Natural killer cell treated with Interleukin-12 subunit alpha and Interleukin-12 subunit beta and Interleukin-15 and Interleukin-18, amount 100 ng/mL, for 72 hours (primary cell): ENCODE measurements around the gene RNF167. TPM values are rescaled to one million over a fixed set of nuclear protein-coding genes. Genes with fewer than 3 reads are reported as not detected.
A peak's percentile ranks its signal among the peaks of the same experiment; 100 is the strongest.

Experiments
- ATAC-seq, 2 donors: fragments of 150-1000 bp; cut with Tn5 transposase in 1 of 2; sonication (Bioruptor Pico), chemical (Tn5 transposase) in 1 of 2; 2 replicates each; pipeline ENCODE4 v1.10.0; 2021
- DNase-seq: peaks from one replicate; pipeline ENCODE4 v3.0.0; 2022; ENCODE audit warnings: low spot score
- H3K27ac Mint-ChIP-seq, 2 donors: 1 replicate in 1 of 2; 2 replicates in 1 of 2; pipeline ENCODE4 v1.8.0; 2022; ENCODE audit warnings: mixed read lengths in 2 of 2, mild to moderate bottlenecking in 1 of 2, moderate library complexity in 1 of 2
- H3K27me3 Mint-ChIP-seq, 2 donors: 1 replicate in 1 of 2; 2 replicates in 1 of 2; pipeline ENCODE4 v1.8.0; 2022; ENCODE audit warnings: mixed read lengths in 2 of 2
- H3K36me3 Mint-ChIP-seq: one replicate; pipeline ENCODE4 v1.8.0; 2022; ENCODE audit warnings: mixed read lengths
- H3K4me1 Mint-ChIP-seq, 2 donors: 1 replicate in 1 of 2; 2 replicates in 1 of 2; pipeline ENCODE4 v1.8.0; 2022; ENCODE audit warnings: low read depth in 2 of 2, mixed read lengths in 2 of 2, mild to moderate bottlenecking in 1 of 2
- H3K4me3 Mint-ChIP-seq: one replicate; pipeline ENCODE4 v1.8.0; 2022; ENCODE audit warnings: mixed read lengths
- H3K9me3 Mint-ChIP-seq: 2 replicates; pipeline ENCODE4 v1.8.0; 2022; ENCODE audit warnings: mixed read lengths
- total RNA-seq, 2 donors: library from RNA; stranded (reverse); gene quantifications; one replicate each; pipeline ENCODE4 v1.2.3, GENCODE V29; 2022

Gene RNF167
- 100 to 1,000 TPM; 144 to 150 TPM for total RNA-seq

DNA sequence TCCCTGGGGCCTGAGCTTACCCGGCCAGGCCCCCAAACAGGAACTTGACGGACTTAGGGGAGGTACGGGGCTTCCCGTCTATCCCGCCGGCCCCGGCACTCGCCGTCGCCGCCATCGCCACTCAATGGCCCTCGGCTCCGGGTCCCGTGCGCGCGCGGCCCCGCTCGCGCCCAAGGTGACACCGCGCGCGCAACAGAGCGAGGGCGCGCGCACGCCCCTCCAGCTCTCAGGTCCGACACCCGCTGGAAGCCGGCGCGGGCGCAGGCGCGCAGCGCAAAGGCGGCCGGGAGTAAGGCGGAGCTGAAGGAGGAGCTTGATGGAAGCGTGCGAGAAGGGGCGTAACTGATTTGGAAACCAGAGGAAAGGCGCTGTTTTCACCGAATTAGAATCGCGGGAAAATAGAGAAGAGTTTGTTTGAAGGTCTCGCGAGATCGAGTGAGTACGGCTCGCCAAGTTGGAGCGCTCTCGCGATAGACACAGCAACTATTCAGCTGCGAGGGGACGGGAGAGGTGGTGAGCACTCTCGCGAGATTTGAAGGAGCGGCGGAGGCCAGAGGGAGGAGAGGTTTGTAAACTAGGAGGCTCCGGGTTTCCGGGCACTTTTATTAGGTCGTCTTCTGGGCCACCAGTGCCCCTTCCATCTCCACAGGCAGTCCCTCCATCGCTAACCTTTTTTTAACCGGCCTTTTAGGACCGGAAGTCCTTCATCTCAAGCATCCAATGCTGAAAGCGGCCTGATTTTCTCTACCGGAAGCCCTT, at the start of gene RNF167, which contains the start of gene SLC25A11:
RNF167 (plus strand) TSS at position 473 of the 759 bp plus-strand sequence. CDS start 642 bp downstream, outside the sequence.
SLC25A11 (minus strand) TSS at position 251 of the 759 bp plus-strand sequence; CDS start at position 115, 136 bp downstream.
- peak within 1 kb of the TSS; percentile 95 to 96 for H3K27ac Mint-ChIP-seq
- H3K4me1 Mint-ChIP-seq, result peaks cover 62 to 70% of the 10 kb centered on the region in 2 donors

DNA sequence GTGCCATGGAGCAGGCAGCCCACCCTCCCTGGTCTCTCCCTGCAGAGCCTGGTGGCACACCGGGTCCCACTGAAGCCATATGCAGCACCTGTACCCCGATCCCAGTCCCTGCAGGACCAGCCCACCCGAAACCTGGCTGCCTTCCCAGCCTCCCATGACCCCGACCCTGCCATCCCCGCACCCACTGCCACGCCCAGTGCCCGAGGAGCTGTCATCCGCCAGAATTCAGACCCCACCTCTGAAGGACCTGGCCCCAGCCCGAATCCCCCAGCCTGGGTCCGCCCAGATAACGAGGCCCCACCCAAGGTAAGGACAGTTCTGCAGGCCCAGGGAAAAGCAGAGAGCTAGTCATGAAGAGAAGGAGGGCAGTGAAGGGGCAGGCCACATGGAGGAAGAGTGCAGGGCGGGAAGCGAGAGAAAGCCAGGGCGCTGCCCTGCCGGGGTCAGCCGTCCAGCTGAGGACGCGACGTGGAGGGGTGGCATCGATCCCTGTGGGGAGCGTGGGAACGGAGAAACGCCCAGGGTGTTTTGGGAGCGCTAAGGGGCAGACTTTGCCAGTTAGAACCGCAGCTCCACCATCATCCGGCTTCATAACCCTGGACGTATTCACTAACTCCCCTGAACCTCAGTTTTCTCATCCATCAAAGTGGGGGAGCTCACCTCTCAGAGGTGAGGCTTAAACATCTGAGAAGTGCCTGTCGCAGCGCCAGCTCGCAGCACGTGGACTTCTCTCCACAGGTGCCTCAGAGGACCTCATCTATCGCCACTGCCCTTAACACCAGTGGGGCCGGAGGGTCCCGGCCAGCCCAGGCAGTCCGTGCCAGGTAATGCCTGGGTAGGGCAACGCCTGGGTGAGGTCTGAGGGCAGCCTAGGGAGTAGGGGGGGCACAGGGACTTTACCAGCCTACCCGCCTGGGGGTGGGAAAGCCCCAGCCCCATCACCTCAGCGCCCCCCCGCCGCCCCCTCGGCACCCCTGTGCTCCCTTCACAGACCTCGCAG, 48.4 kb upstream of the RNF167 start:
- no peaks in the 10 kb centered on the region for H3K9me3 Mint-ChIP-seq
- H3K4me1 Mint-ChIP-seq, result peaks cover 0 to 4% of the 10 kb centered on the region in 2 donors
- DNase-seq (no peak), ATAC-seq (no peak)
- no peak overlapping the region for H3K27ac Mint-ChIP-seq
- H3K4me3 Mint-ChIP-seq, result no peak overlapping the region
- no peaks in the 10 kb centered on the region for H3K36me3 Mint-ChIP-seq
- no peaks in the 10 kb centered on the region for H3K27me3 Mint-ChIP-seq

More for the DNA sequence above, at the start of gene RNF167, which contains the start of gene SLC25A11:
- H3K36me3 Mint-ChIP-seq, result peaks cover 31% of the 10 kb centered on the region
- no peaks in the 10 kb centered on the region for H3K27me3 Mint-ChIP-seq
- H3K4me3 Mint-ChIP-seq, result peak within 1 kb of the TSS; percentile 100
- DNase-seq (peak; percentile 98), ATAC-seq (peak; percentile 91 to 94)
- H3K9me3 Mint-ChIP-seq, result no peaks in the 10 kb centered on the region

DNA sequence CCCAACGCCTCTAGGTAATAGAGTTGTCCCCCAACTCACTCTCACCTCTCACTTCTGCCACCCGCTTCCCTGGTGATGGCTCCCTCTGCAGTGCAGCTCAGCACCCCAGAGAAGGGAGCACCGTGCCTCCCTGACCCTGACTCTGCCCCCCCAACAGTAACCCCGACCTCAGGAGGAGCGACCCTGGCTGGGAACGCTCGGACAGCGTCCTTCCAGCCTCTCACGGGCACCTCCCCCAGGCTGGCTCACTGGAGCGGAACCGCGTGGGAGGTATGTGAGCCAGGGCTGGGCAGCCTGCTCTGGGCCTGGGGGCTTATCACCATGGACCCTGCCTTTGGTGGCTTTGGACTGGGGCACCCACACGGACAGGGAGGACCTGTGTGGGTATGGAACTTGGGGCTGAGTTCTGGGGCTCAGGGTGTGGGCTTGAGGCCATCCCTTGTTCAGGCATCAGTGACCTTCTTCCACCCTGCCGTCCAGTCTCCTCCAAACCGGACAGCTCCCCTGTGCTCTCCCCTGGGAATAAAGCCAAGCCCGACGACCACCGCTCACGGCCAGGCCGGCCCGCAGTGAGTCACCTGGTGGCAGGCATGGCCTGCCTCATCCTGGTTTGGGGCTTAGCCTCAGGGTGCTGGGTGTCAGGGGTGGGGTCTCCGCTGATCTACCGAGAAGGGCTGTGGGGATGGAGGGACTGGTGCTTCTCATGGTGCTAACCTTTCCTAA, 47.4 kb upstream of the RNF167 start:
- Mint-ChIP-seq H3K9me3 (no peaks in the 10 kb centered on the region), H3K4me3 (no peak overlapping the region), H3K4me1 (peaks cover 0 to 4% of the 10 kb centered on the region in 2 donors), H3K36me3 (no peaks in the 10 kb centered on the region), H3K27ac (no peak overlapping the region), H3K27me3 (no peaks in the 10 kb centered on the region)
- no peak for ATAC-seq
- DNase-seq, result no peak

DNA sequence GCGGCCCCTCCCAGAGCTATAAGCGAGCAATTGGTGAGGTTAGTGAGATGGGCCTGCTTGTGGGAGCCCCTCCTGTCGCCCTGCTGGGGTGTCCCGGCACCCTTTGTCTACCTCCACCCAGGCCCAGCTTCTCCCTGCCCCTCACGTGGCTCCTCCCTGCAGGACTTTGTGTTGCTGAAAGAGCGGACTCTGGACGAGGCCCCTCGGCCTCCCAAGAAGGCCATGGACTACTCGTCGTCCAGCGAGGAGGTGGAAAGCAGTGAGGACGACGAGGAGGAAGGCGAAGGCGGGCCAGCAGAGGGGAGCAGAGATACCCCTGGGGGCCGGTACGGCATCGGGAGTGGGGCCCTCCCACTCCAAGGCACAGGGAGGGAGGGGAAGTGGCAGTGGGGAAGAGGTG, 46.8 kb upstream of the RNF167 start:
- DNase-seq (peak; percentile 8), ATAC-seq (no peak)
- Mint-ChIP-seq H3K9me3 (no peaks in the 10 kb centered on the region), H3K36me3 (no peaks in the 10 kb centered on the region), H3K27ac (no peak overlapping the region), H3K27me3 (no peaks in the 10 kb centered on the region), H3K4me1 (peaks cover 0 to 4% of the 10 kb centered on the region in 2 donors), H3K4me3 (no peak overlapping the region)

GRCh38 chr17:4893721-4894560, 46.1 kb upstream of the RNF167 start:
- H3K27ac Mint-ChIP-seq, result no peak overlapping the region
- peak; percentile 51 for DNase-seq
- no peaks in the 10 kb centered on the region for H3K36me3 Mint-ChIP-seq
- ATAC-seq, result no peak
- no peaks in the 10 kb centered on the region for H3K27me3 Mint-ChIP-seq
- peaks cover 0 to 8% of the 10 kb centered on the region in 2 donors for H3K4me1 Mint-ChIP-seq
- H3K9me3 Mint-ChIP-seq, result no peaks in the 10 kb centered on the region
- no peak overlapping the region for H3K4me3 Mint-ChIP-seq

DNA sequence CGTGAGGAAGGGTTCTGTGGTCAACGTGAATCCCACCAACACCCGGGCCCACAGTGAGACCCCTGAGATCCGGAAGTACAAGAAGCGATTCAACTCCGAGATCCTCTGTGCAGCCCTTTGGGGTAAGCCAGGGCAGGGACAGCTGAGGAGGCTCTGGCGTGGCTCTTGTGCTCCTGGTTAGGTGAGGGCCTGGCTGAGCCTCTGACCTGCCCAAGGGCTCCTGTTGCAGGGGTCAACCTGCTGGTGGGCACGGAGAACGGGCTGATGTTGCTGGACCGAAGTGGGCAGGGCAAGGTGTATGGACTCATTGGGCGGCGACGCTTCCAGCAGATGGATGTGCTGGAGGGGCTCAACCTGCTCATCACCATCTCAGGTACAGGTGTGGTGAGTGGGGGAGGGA, 44.9 kb upstream of the RNF167 start:
- no peaks in the 10 kb centered on the region for H3K36me3 Mint-ChIP-seq
- H3K4me3 Mint-ChIP-seq, result no peak overlapping the region
- H3K4me1 Mint-ChIP-seq, result peaks cover 7 to 12% of the 10 kb centered on the region in 2 donors
- no peak for ATAC-seq
- no peaks in the 10 kb centered on the region for H3K27me3 Mint-ChIP-seq
- no peak for DNase-seq
- H3K27ac Mint-ChIP-seq, result no peak overlapping the region
- no peaks in the 10 kb centered on the region for H3K9me3 Mint-ChIP-seq

DNA sequence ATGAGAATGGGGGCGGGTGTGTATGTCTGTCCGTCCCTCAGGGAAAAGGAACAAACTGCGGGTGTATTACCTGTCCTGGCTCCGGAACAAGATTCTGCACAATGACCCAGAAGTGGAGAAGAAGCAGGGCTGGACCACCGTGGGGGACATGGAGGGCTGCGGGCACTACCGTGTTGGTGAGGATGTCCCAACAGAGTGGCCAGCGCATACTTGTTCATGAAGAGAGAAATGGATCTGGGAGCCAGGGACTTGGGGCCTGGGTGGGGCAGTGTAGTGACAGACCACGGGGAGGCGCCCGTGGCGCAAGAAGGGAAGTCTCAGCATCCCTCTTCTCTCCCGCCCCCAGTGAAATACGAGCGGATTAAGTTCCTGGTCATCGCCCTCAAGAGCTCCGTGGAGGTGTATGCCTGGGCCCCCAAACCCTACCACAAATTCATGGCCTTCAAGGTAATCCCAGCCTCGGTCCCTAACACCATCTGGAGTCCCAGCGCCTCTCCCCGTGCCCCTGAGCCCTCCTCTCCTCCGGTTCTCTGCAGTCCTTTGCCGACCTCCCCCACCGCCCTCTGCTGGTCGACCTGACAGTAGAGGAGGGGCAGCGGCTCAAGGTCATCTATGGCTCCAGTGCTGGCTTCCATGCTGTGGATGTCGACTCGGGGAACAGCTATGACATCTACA, 44.3 kb upstream of the RNF167 start:
- H3K4me1 Mint-ChIP-seq, result peaks cover 10 to 14% of the 10 kb centered on the region in 2 donors
- DNase-seq, result peak; percentile 23
- H3K36me3 Mint-ChIP-seq, result no peaks in the 10 kb centered on the region
- no peak for ATAC-seq
- H3K27ac Mint-ChIP-seq, result no peak overlapping the region
- H3K27me3 Mint-ChIP-seq, result no peaks in the 10 kb centered on the region
- no peaks in the 10 kb centered on the region for H3K9me3 Mint-ChIP-seq
- no peak overlapping the region for H3K4me3 Mint-ChIP-seq

DNA sequence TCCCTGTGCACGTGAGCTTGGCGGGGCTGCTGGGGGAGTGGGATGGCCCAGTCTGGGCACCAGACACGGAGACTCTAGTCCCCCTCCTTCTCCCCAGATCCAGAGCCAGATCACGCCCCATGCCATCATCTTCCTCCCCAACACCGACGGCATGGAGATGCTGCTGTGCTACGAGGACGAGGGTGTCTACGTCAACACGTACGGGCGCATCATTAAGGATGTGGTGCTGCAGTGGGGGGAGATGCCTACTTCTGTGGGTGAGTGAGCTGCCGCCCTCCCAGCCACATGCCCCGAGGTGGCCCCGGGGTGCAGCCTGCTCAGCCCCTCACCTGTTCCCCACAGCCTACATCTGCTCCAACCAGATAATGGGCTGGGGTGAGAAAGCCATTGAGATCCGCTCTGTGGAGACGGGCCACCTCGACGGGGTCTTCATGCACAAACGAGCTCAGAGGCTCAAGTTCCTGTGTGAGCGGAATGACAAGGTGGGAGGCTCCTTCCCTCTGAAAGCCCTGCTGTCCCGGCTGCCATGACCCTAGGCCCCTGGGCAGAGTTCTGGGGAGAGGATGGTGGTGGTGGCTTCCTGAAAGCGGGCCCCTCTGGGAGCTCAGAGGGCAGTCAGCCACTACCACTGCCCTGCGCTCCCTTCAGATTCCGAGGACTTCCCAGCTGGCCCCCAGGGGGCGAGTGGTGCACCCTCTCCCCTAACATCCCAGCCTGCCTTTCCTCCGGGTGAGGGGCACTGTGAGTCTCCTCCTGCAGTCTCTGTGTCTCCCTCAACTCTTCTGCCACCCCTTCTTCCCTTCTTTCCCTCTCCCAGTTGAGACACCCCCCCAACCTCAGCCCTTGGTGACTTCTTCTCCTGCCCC, 43.5 kb upstream of the RNF167 start:
- Mint-ChIP-seq H3K36me3 (no peaks in the 10 kb centered on the region), H3K9me3 (no peaks in the 10 kb centered on the region), H3K27ac (no peak overlapping the region), H3K27me3 (no peaks in the 10 kb centered on the region), H3K4me3 (no peak overlapping the region), H3K4me1 (peaks cover 11 to 19% of the 10 kb centered on the region in 2 donors)
- ATAC-seq (no peak), DNase-seq (peak; percentile 57)

GRCh38 chr17:4897198-4897687, 42.8 kb upstream of the RNF167 start:
- H3K27ac Mint-ChIP-seq, result no peak overlapping the region
- no peaks in the 10 kb centered on the region for H3K27me3 Mint-ChIP-seq
- peak; percentile 2 for DNase-seq
- no peak overlapping the region for H3K4me3 Mint-ChIP-seq
- H3K4me1 Mint-ChIP-seq, result peaks cover 12 to 23% of the 10 kb centered on the region in 2 donors
- no peaks in the 10 kb centered on the region for H3K9me3 Mint-ChIP-seq
- no peaks in the 10 kb centered on the region for H3K36me3 Mint-ChIP-seq
- no peak for ATAC-seq

GRCh38 chr17:4897785-4898184, 42.3 kb upstream of the RNF167 start:
- DNase-seq (no peak), ATAC-seq (no peak)
- H3K36me3 Mint-ChIP-seq, result no peaks in the 10 kb centered on the region
- H3K4me3 Mint-ChIP-seq, result peak overlapping the region; percentile 58
- peak overlapping the region in 1 of 2 donors; percentile 65 for H3K27ac Mint-ChIP-seq
- no peaks in the 10 kb centered on the region for H3K27me3 Mint-ChIP-seq
- no peaks in the 10 kb centered on the region for H3K9me3 Mint-ChIP-seq
- H3K4me1 Mint-ChIP-seq, result peaks cover 18 to 28% of the 10 kb centered on the region in 2 donors

DNA sequence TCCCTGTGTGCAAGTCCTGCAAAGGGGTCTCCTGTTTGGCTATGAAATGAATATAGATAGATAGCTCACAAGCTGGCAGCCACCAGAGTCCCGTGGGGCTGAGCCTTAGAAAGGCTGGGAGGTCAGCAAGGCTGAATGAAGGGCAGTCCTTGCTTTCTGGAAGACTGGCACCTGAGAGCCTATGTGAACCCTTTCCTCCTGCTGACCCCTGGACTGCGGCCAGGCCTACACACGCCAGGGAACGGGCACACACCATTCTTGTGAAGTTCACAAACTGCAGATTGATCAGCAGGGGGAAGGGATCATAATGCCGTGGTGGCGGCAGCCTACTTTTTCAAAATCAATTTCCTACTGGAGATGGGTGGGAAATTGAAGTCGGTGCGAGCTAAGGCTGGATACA, 41.7 kb upstream of the RNF167 start:
- ATAC-seq (no peak), DNase-seq (no peak)
- H3K36me3 Mint-ChIP-seq, result no peaks in the 10 kb centered on the region
- H3K27me3 Mint-ChIP-seq, result no peaks in the 10 kb centered on the region
- peak overlapping the region in 1 of 2 donors; percentile 65 for H3K27ac Mint-ChIP-seq
- peak overlapping the region; percentile 58 for H3K4me3 Mint-ChIP-seq
- H3K4me1 Mint-ChIP-seq, result peaks cover 24 to 34% of the 10 kb centered on the region in 2 donors
- H3K9me3 Mint-ChIP-seq, result no peaks in the 10 kb centered on the region
